ENCODE measurements around the gene SERF2.
"Not testable (repeated sequence)": the region's sequence is repeated elsewhere in the genome, so short reads cannot be mapped to it uniquely, and the experiment has no call there.

Gene SERF2

GRCh38 chr15:43794269-43795037 is 2.3 kb downstream of the SERF2 start:
- DNase-seq = peak; percentile 55

- DNase-seq = no peak
Measured at GRCh38 chr15:43795197-43795596, 3.1 kb downstream of the SERF2 start.

GRCh38 chr15:43795997-43796396 is 3.9 kb downstream of the SERF2 start:
- DNase-seq = no peak

DNA sequence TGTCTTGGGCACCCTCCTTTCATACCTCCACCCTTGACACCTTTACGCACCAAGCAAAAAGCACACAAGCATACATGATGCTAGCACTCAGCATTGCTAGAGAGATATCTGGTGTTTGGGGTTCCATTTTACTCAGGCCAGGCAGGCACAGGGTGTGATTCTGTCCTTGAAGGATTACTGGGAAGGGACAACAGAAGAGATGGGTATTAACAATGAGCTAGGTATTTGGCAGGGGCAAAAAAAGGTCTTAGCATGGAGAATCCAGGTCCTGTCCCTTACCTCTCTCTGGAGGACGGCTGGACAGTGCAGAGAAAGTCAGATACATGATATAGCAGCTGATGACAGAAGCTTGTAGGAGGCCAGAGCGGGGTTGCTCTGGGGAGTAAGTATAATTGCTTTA is 4.4 kb downstream of the SERF2 start:
- DNase-seq = no peak

GRCh38 chr15:43799209-43799944 is 7.3 kb downstream of the SERF2 start:
- DNase-seq = no peak

GRCh38 chr15:43799945-43800285 is 7.8 kb downstream of the SERF2 start, which contains the start of gene SERINC4:
Gene SERINC4 (minus strand): TSS chr15:43800220. CDS start chr15:43799986, 234 bp downstream.
- no peak for DNase-seq

- peak; percentile 84 for DNase-seq
Measured at GRCh38 chr15:43800286-43801141, 8.4 kb downstream of the SERF2 start, which contains the start of gene HYPK. Gene HYPK (plus strand): TSS chr15:43800599. CDS start chr15:43800623, 24 bp downstream.

DNA sequence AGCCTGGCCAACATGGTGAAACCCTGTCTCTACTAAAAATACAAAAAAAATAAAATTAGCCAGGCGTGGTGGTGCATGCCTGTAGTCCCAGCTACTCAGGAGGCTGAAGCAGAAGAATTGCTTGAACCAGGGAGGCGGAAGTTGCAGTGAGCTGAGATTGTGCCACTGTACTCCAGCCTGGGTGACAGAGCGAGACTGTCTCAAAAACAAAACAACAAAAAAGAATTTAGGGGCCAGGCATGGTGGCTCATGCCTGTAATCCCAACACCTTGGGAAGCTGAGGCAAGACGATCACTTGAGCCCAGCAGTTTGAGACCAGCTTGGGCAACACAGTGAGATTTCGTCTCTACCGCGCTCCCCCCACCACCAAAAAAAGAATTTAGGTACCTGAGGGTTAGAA is 10.6 kb downstream of the SERF2 start:
- DNase-seq = not testable (repeated sequence)

- DNase-seq = no peak
Measured at GRCh38 chr15:43808435-43808950, 16.4 kb downstream of the SERF2 start.

DNA sequence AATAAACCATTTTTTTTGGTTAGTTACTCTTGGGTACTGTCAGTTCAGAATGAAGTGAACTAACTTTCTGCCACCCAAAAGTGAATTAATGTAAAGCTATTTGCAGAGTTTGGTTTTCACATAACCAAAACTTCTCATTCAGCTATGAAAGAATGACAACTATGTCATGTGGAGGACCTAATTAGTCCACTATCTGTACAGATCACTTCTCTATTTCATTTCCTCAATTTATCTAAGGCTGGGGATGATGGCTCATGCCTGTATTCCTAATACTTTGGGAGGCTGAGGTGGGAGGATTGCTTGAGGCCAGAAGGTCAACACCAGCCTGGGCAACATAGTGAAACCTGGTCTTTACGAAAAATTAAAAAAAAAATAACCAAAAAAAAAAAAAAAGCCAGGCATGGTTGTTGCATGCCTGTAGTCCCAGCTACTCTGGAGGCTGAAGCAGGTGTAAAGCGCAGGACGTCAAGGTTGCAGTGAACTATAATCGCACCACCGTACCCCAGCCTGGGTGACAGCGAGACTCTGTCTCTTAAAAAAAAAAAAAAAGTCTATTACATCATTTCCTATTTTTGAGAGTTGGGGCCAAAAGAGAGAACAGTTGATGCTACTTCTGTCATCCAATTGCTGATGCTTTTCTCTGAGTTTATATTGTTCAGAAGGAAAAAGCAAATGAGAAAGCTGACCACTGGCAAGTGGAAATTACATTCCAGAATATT is 17.0 kb downstream of the SERF2 start:
- DNase-seq = no peak

DNA sequence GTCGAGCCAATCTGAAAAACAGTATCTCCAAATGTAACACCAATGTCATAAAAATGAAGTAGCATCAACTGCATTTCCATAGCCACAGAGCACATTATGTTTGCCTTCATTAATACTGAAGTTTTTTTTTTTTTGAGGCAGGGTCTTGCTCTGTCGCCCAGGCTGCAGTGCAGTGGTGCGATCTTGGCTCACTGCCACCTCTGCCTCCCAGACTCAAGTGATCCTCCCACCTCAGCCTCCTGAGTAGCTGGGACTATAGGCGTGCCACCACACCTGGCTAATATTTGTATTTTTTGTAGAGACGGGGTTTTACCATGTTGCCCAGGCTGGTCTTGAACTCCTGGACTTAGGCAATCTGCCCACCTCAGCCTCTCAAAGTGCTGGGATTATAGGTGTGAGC is 22.9 kb downstream of the SERF2 start:
- DNase-seq = not testable (repeated sequence)

DNA sequence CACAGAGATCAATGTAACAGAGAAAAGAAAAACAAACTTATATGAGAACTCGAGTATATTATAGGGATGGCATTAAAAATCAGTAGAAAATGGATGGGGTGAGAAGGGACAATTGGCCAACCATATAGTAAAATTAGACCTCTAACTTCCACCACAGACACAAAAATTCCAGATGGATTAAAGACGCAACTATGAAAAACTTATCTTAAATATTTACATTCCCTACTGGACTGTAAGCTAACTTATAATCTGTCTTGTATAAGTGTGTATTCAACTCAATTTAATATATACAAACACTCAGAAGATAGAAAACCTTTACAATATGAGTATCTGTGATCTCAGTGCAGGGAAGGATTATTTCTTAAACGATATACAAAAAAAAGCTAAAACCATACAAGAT is 29.4 kb downstream of the SERF2 start:
- no peak for DNase-seq

GRCh38 chr15:43824302-43825246 is 32.5 kb downstream of the SERF2 start, which contains the start of gene MFAP1:
Gene MFAP1 (minus strand): TSS chr15:43824690. CDS start chr15:43824569, 121 bp downstream.
- peak; percentile 97 for DNase-seq

DNA sequence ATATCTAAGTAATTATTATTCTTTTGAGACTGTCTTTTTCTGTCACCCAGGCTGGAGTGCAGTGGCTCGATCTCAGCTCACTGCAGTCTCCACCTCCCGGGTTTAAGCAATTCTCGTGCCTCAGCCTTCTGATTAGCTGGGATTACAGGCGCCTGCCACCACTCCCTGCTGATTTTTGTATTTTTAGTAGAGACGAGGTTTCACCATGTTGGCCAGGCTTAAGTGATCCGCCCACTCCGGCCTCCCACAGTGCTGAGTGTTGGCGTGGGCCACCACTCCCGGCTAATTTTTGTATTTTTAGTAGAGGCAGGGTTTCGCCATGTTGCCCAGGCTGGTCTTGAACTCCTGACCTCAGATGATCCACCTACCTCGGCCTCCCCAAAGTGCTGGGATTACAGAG is 33.2 kb downstream of the SERF2 start:
- not testable (repeated sequence) for DNase-seq

- DNase-seq = no peak
Measured at GRCh38 chr15:43826029-43826507, 33.9 kb downstream of the SERF2 start.

- DNase-seq = peak; percentile 84
Measured at GRCh38 chr15:43826508-43827341, 34.6 kb downstream of the SERF2 start, which contains the start of gene WDR76. Gene WDR76 (plus strand): TSS chr15:43827002. CDS start chr15:43827033, 31 bp downstream.

GRCh38 chr15:43828061-43828657 is 36.0 kb downstream of the SERF2 start:
- peak; percentile 3 for DNase-seq

DNA sequence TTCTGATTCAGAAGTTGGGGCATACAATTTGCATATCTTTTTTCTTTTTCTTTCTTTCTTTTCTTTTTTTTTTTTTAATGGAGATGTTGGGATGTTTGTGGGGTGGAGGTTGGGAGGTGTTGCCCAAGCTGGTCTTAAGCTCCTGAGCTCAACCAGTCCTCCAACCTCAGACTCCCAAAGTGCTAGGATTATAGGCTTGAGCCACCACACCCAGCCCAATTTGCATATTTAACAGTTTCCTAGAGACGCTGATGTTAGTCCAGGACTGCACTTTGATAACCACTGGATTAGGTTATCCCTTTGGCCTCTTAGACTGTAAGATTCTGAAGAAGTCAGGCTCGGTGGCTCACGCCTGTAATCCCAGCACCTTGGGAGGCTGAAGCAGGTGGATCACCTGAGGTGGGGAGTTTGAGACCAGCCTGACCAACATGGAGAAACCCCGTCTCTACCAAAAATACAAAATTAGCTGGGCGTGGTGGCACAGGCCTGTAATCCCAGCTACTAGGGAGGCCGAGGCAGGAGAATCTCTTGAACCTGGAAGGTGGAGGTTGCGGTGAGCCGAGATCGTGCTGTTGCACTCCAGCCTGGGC is 37.9 kb downstream of the SERF2 start:
- DNase-seq = not testable (repeated sequence)

Data from fibroblast of skin of right quadriceps (primary cell).